Gastroesophageal sphincter (tissue), 3 donors: Measurements from ENCODE around the gene SPAG17.

Experiments
- CTCF ChIP-seq, 4 experiments: fragments of 200-600 bp in 2 of 4; fragments of 450-650 bp in 2 of 4; sonication (generic) in 1 of 4; IDR thresholded peaks; one replicate each; pipeline ENCODE4 v1.5.1; 2017 to 2019; ENCODE audit warnings: antibody characterized with exemption in 4 of 4, mild to moderate bottlenecking in 2 of 4, moderate library complexity in 2 of 4
- POLR2AphosphoS5 ChIP-seq: sonication (generic); formaldehyde crosslinking; IDR thresholded peaks from one replicate; pipeline ENCODE4 v1.6.1; 2017; ENCODE audit warnings: antibody characterized with exemption

- TF ChIP-seq POLR2AphosphoS5 (no peak), CTCF (IDR thresholded peaks at IDR 0.05) (no peak)
Measured at GRCh38 chr1:118219438-118219837, 34.4 kb upstream of the SPAG17 start.
